Stomach (tissue), 4 donors: ENCODE results near the gene MAST4.

ENCODE experiments used
- EP300 ChIP-seq: sonication (generic); formaldehyde crosslinking; IDR thresholded peaks from one replicate; pipeline ENCODE4 v1.6.1; 2017; ENCODE audit warnings: antibody characterized with exemption
- POLR2A ChIP-seq, 4 donors: fragments of 450-650 bp; IDR thresholded peaks; one replicate each; pipeline ENCODE4 v1.6.1; 2016; ENCODE audit warnings: antibody characterized with exemption in 4 of 4, control low read depth in 2 of 4, mild to moderate bottlenecking in 1 of 4, moderate library complexity in 1 of 4
- POLR2AphosphoS5 ChIP-seq, 3 donors: sonication (generic); formaldehyde crosslinking; IDR thresholded peaks; one replicate each; pipeline ENCODE4 v1.6.1; 2016; ENCODE audit warnings: antibody characterized with exemption in 3 of 3
- TF ChIP-seq, protein P1 (sequence below), 7 experiments: fragments of 450-650 bp in 4 of 7; fragments of 200-600 bp in 3 of 7; sonication (generic) in 3 of 7; IDR thresholded peaks; one replicate each; pipeline ENCODE4 v1.5.1; 2016 to 2019; ENCODE audit warnings: antibody characterized with exemption in 7 of 7, control low read depth in 2 of 7, mild to moderate bottlenecking in 1 of 7

DNA sequence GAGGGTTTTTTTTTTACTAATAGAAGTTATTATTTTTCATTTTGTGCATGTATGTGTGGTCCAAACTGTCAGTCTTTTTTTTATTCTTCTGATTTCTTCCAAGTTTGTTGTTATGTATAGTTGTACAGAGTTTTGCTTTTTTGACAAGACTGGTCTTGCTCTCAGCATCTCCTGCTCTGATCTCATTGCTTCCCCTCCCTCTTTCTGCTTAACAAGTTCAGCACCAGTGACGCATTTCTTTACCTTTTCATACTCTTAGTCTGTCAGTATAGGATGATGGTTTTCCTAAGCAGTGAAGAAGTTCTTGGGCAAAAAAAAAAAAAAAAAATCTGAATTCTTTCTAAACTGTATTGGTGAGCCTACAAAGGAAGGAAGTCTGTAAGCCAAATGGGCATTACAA lies 465.3 kb downstream of the MAST4 start:
- TF ChIP-seq EP300 (no peak), POLR2A (IDR thresholded peaks at IDR 0.05) (no peak), POLR2AphosphoS5 (IDR thresholded peaks at IDR 0.05) (no peak)
- TF ChIP-seq, protein P1, sequence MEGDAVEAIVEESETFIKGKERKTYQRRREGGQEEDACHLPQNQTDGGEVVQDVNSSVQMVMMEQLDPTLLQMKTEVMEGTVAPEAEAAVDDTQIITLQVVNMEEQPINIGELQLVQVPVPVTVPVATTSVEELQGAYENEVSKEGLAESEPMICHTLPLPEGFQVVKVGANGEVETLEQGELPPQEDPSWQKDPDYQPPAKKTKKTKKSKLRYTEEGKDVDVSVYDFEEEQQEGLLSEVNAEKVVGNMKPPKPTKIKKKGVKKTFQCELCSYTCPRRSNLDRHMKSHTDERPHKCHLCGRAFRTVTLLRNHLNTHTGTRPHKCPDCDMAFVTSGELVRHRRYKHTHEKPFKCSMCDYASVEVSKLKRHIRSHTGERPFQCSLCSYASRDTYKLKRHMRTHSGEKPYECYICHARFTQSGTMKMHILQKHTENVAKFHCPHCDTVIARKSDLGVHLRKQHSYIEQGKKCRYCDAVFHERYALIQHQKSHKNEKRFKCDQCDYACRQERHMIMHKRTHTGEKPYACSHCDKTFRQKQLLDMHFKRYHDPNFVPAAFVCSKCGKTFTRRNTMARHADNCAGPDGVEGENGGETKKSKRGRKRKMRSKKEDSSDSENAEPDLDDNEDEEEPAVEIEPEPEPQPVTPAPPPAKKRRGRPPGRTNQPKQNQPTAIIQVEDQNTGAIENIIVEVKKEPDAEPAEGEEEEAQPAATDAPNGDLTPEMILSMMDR (IDR thresholded peaks at IDR 0.05) = no peak
